Measurements from ENCODE around the gene RALB.
"Not testable (repeated sequence)": the region's sequence is repeated elsewhere in the genome, so short reads cannot be mapped to it uniquely, and the experiment has no call there.

Gene RALB

GRCh38 chr2:120244656-120245519, 7.8 kb upstream of the RALB start:
- DNase-seq: no peak

DNA sequence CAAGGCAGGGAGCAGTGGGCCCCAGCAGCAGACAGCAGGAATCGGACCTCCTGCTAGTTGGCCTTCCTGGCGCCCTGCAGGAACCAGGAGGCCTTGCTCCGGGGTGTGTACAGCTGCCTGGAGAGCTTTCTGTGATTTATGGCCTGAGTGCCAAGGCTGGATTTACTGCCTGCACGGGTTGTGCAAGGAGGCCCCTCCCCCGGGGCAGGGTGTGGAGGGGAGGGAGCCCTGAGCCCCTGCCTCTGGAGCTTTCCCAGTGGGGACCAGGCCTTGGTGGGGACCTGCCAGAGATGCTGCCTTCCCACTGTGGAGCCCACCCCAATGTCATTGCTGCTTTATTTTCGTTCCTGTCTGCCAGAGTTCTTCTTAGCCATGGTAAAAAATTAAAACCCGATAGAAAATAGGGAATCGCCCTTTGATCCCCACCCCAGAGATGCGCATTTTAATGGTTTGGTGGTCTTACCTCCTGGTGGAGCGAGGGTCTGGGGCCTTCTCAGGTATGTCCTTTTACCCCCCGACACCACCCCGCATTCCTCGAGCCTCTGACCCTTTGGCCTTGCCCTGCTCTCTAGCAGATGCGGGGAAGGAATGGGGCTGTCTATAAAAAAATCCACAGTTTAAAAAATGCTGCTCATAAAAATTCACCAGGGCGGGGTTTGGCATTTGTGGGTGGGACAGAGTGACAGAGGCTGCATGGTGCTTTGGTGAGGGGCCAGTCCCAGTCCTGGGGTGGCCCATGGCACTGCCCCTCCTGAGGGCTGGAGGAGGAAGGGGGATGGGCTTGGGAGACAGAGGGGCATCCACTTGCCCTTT, 6.9 kb upstream of the RALB start:
- DNase-seq: no peak

GRCh38 chr2:120246546-120247300, 5.9 kb upstream of the RALB start:
- no peak for DNase-seq

DNA sequence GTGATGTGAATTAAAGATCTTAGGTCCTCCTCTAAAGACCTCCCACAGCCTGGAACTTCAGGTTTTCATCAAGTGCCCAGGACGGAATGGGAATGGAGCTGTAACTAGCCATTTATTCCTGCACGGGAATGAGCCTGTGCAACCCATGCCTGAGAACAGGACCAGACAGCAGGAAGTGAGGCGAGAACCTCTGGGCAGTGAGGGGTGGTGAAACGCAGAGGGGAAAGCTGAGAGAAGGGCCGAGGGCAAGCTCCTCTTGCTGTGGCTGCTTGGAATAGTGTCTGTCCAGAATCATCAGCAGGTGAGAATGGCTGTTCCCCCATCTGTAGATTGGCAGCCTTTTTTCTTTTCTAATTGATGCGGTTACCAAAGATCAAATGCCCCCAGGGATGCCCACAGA, 4.8 kb upstream of the RALB start:
- DNase-seq: no peak

DNA sequence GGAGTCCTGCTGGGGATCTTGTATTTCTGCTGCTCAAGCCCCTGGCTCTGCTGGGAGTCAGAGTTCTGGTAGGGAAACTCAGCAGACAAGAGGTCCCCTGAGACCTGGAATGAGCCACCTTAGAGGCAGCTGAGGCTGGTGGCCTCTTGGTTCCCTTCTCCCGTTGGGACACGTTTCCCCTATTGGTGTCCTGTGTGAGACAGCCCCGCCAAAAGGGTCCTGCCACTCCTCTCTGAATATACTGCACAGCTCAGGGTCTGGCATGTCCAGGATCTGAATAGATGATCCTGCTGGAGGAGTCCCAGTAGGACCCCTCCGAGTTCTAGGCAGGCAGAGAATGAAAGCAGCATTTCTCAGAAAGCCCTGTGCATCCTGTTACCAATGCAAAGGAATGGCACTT, 2.0 kb upstream of the RALB start:
- no peak for DNase-seq

DNA sequence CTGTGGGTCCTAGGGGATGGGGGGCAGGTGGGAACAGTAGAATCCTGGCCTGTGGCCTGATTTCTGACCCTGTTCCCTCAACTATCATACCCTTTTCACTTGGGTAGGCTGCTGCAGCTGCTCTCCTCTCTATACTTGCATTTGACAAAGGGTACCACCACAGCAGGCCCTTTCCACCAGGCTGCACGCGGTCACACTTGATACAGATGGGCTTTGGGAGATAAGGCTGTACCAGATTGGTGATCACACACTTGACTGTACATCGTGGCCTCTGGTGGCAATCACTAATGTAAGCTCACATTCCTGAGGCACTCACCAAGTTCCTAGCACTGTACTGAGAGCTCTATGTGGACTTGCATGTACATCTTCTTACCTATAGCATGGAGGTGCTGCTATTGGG, 1.6 kb upstream of the RALB start:
- DNase-seq: no peak

DNA sequence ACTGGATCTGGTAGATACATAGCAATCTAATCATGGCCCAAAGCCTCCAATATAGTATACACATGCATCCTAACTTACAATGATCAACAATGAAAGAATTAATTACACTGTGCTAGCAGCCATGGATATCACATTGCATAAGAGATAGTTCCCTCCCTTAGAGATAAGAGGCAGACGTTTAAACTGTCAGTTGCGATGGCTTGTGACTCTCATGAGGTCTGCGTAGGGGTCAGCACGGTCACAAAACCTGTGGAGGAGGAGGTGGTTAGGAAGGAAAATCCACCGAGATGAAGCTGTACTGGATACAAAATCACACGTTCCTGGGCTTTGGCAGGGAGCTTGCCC, 800 bp upstream of the RALB start:
- peak; percentile 26 to 31 for DNase-seq

DNA sequence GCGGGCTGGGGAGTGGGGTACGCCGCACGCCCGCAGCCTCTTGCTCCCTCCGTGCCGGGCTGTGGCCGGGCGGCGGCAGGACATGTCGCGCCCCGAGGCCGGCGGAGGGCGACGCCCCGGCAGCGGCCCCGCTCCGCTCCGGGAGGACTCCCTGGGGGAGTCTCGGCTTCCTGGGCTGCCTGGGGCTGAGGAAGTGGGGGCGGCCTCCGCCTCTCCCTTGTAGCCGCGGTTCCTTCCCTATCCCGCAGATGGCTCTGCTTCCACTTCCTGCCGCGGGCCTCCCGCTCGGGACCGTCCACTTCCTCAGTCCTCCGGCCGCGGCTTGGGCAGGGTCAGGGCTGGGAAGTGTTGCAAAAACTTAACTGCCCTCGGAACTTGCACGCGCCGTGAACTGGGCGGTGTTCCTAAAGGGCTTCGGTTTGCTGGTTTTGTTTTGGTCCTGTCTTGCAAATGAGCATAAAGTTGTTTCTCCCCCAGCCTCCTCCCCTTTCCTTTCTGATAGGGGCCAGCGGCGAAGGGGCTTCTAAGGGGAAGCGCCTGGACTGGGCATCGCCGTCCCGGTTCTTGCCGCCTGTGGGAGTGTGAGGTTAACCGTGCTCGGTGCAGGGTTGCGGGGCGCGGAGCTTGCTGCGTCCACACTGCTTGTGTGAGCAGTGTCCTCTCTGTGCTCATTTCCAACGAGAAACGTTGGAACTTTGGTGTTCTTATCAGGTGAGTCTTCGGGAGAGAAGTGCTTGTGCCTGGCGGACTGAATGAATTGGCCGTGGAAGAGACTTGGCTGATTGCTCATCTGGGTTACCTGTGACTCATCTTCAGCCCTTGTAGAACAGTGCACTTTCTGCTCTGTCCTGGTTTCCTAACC, 600 bp downstream of the RALB start:
- peak; percentile 90 to 92 for DNase-seq

DNA sequence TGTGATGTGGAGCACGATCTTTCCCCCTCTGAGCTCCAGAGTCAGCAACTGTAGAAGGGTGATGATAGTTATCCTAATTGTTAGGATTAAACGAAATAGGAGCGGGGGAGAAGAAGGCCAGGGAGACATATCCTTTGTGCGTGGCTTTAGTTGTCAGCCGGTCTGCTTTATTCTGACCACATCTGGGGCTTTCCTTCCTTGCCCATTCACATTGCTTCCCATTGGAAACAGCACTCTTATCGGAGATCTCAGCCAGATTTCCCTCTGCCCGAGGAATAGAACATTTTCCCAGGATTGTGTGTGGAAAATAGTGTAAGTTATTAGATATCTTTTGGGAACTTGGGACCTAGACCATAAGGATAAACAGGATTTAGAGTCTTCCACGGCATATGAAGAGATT, 1.5 kb downstream of the RALB start:
- DNase-seq: no peak

- DNase-seq: no peak
Measured at GRCh38 chr2:120255071-120255470, 2.4 kb downstream of the RALB start.

DNA sequence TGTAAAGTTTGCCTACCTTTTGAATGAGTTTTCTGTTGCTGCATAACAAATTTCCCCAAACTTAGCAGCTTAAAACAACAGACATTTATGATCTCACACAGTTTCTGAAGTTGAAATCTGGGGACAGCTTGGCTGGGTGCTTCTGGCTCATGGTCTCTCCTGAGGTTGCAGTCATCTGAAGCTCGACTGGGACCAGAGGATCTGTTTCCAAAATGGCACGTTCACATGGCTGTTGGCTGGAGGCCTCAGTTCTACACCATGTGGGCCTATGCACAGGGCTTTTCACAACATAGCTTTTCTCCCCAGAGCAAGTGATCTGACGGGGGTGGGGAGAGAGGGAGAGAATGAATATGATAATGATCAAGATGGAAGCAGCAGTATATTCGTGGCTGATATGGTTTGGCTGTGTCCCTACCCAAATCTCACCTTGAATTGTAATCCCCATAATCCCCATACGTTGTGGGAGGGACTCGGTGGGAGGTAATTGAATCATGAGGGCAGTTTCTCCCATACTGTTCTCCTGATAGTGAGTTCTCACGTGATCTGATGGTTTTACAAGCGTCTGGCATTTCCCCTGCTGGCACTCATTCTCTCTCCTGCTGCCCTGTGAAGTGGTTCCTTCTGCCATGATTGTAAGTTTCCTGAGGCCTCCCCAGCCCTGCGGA, 3.5 kb downstream of the RALB start:
- DNase-seq: no peak

GRCh38 chr2:120256651-120257000, 4.0 kb downstream of the RALB start:
- DNase-seq: no peak

GRCh38 chr2:120257522-120257921, 4.9 kb downstream of the RALB start:
- DNase-seq: peak; percentile 13 to 27

DNA sequence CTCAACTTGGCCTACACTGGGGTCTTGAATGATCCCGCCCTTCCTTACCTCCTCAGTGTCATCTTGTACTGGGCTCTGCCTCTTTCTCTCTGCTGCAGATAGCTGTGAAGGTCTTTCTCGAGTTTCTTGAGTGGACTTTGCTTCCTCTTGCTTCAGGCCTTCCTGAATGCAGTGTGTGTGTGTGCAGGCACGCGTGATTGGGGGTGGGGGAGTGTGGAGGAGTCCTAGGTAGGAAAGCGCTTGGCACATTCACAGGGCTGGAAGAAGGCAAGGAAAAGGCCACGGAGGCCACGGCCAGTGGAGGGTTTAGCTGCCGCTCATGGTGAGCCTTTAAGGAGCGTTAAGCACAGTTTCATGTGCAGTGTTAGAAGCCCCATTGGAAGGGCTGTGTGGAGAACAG, 5.5 kb downstream of the RALB start:
- no peak for DNase-seq

DNA sequence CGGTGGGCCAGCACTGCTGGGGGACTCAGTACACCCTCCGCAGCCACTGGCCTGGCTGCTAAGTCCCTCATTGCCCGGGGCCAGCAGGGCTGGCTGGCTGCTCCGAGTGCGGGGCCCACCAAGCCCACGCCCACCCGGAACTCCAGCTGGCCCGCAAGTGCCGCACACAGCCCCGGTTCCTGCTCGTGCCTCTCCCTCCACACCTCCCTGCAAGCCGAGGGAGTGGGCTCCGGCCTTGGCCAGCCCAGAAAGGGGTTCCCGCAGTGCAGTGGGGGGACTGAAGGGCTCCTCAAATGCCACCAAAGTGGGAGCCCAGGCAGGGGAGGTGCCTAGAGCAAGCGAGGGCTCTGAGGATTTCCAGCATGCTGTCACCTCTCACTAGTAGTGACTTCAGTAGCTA, 7.3 kb downstream of the RALB start:
- not testable (repeated sequence) for DNase-seq

DNA sequence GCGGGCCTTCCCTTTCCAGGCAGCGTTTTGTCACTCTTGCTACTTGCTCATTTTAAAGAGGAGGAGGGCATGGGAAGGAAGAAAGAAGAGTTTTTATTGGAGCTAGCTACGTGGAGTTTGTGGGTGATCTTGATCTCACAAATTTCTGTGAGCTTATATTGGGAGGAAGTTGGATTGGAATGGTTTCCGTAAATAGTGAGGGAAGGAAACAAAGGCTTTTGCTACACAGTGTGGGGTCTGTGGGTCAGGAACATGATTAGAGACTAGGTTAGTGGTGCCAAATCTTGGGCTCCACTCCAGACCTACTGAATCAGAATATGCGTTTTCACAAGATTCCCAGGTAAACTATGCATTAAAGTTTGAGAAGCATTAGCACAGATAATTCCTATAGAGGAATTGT, 8.1 kb downstream of the RALB start:
- no peak for DNase-seq

DNA sequence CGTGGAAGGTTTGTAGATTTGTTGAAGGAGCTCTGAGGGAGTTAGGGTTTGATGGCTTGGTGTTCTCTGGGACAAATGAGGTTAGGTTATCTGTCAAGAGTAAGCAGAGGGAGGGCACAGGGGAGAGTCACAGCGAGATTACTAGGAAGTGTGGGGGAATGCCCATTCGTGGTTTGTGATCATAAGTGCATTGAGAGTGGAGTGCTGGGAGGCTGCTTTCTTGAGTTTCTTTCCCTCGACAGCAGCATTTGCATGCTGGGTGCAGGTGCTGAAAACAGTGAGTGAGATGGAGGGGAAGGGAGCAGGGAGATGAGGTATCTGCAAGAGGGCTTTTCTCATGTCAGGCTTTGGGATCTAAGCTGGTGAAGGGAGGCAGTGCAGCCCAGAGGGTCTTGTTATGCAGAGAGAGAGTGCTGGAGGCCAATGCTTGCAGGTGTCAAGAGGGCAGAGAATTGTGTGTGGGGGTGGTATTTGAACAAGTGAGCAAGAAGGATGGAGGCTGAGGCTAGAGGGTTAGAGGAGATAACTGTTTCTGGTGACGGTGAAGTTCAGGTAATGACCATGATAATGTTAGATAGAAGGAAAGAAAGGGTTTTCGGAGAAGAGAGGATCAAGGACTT, 8.8 kb downstream of the RALB start:
- DNase-seq: no peak

- DNase-seq: no peak
Measured at GRCh38 chr2:120262150-120262549, 9.5 kb downstream of the RALB start.

DNA sequence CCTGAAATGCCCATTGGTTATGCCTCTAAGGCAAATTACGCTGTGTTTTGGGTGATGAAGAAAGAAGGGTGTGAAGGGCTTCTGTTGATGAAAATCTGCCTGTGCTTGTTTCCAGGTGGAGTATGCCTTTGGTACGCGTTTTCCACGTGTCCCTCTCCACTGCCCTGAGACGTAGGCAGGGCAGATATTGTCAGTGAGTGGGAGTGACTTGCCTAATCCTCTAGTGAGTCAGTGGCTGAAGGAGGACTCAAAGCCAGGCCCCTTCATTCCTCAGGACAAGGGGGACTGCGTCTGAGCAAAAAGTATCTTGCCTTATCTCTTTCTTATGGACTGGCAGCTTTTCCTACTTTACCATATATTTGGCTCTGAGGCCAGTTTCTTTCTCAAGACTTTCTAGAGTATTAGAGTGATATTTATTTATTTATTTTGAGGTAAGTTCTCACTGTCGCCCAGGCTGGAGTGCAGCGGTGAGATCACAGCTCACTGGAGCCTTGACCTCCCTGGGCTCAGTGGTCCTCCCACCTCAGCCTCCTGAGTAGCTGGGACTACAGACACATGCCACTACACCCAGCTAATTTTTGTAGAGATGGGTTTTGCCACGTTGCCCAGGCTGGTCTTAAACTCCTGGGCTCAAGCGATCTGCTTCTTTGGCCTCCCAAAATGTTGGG, 10.2 kb downstream of the RALB start:
- no peak for DNase-seq

DNA sequence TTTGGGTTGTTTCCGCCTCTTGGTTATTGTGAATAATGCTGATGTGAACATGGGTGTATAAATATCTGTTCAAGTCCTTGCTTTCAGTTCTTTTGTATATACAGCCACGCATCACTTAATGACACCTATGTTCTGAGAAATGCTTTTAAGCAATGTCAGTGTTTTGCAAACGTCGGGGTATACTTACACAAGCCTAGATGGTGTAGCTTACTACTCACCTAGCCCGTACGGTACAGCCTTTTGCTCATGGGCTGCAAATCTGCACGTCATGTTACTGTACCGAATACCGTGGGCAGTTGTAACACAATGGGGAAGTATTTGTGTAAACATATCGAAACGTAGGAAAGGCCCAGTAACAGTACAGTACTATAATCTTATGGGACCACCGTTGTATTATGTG, 12.4 kb downstream of the RALB start:
- no peak for DNase-seq

DNA sequence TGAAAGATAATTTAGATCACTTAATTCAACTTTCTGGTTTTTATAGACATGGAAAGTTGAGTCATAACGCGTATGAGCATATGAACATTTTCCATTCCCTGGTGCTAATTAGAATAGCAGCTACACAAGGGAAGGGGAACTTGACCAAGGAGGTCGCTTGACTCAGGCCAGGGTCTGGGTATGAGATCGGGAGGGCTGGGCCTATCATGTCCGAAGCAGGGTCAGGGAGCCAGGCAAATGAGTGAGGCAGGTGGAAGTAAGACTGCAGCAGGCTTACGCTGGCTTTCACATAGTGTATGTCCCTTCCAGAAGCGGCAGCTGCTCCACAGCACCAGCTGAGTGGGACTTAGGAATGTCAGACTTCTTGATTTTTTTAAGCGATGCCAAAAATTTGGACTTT, 14.7 kb downstream of the RALB start:
- DNase-seq: no peak

All from AML-193 (cell line).